Fibroblast of lung (primary cell): Measurements from ENCODE around the gene INTS4.

Experiments used
- EZH2 ChIP-seq: IDR thresholded peaks from 2 replicates; pipeline ENCODE4 v1.5.1; 2012; ENCODE audit warnings: low read length, control low read depth, mild to moderate bottlenecking; ENCODE audit errors: missing control alignments
- TF ChIP-seq, protein P1 (sequence below), 2 donors: IDR thresholded peaks in 1 of 2; conservative IDR thresholded peaks in 1 of 2; 1 replicate in 1 of 2; 2 replicates in 1 of 2; pipeline ENCODE4 v1.5.1; 2011 to 2012; ENCODE audit warnings: low read length in 2 of 2, control low read depth in 1 of 2, inconsistent platforms in 1 of 2, low read depth in 1 of 2, mild to moderate bottlenecking in 1 of 2

DNA sequence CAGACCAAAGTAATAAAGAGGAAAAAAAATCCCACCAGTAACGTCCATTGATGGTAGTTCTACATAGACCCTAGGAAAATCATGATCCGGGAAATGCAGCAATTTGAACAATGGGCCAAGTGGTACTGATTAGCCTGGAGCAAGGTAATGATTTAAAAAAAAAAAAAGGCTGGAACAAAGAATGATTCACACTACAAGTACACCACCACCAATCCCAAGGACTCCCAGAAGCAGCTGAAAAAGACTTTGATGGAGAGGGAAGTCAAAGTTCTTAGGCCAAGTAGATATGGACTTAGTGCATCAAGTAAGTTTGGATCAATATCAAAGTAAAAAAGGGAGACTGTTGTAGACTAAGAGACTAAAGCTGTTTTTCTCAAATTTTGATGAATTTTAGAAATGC is 16.8 kb upstream of the INTS4 start:
- TF ChIP-seq, protein P1, sequence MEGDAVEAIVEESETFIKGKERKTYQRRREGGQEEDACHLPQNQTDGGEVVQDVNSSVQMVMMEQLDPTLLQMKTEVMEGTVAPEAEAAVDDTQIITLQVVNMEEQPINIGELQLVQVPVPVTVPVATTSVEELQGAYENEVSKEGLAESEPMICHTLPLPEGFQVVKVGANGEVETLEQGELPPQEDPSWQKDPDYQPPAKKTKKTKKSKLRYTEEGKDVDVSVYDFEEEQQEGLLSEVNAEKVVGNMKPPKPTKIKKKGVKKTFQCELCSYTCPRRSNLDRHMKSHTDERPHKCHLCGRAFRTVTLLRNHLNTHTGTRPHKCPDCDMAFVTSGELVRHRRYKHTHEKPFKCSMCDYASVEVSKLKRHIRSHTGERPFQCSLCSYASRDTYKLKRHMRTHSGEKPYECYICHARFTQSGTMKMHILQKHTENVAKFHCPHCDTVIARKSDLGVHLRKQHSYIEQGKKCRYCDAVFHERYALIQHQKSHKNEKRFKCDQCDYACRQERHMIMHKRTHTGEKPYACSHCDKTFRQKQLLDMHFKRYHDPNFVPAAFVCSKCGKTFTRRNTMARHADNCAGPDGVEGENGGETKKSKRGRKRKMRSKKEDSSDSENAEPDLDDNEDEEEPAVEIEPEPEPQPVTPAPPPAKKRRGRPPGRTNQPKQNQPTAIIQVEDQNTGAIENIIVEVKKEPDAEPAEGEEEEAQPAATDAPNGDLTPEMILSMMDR (conservative IDR thresholded peaks at IDR 0.05 in 1 of 2, IDR thresholded peaks at IDR 0.05 in 1 of 2; ENCODE audit: low read depth in 1 of 2, low read length in 2 of 2): no peak
- TF ChIP-seq EZH2: no peak
